GM12872 (cell line): ENCODE data around the gene MUC12.

Experiments used
- CTCF ChIP-seq: IDR thresholded peaks from 3 replicates; pipeline ENCODE4 v1.5.1; 2011; ENCODE audit warnings: low read depth, mild to moderate bottlenecking, low read length, moderate library complexity; ENCODE audit not compliant: insufficient read depth

MUC12 gene

DNA sequence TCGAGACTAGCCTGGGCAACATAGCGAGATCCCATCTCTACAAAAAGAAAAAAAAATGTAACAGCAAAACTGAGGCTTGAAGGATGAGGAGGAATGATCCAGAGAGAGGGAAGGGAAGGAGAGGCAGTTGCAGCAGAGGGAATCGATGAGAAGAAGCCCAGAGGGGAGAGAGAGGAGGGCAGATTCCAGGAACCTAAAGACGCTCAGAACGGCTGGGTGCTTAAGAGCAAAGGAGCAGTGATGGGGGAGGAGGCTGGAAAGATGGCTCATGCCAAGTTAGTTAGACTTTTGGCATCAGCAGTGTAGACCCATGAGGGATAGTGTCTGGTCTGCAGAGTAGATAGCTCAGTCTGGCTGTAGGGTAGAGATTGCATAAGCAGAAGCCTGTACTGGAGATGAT, 40.3 kb downstream of the MUC12 start:
- TF ChIP-seq CTCF, result no peak

- TF ChIP-seq CTCF, result no peak
These were observed 43.6 kb downstream of the MUC12 start for GRCh38 chr7:101012931-101013330.

GRCh38 chr7:101015626-101016025, 46.3 kb downstream of the MUC12 start:
- TF ChIP-seq CTCF, result no peak

DNA sequence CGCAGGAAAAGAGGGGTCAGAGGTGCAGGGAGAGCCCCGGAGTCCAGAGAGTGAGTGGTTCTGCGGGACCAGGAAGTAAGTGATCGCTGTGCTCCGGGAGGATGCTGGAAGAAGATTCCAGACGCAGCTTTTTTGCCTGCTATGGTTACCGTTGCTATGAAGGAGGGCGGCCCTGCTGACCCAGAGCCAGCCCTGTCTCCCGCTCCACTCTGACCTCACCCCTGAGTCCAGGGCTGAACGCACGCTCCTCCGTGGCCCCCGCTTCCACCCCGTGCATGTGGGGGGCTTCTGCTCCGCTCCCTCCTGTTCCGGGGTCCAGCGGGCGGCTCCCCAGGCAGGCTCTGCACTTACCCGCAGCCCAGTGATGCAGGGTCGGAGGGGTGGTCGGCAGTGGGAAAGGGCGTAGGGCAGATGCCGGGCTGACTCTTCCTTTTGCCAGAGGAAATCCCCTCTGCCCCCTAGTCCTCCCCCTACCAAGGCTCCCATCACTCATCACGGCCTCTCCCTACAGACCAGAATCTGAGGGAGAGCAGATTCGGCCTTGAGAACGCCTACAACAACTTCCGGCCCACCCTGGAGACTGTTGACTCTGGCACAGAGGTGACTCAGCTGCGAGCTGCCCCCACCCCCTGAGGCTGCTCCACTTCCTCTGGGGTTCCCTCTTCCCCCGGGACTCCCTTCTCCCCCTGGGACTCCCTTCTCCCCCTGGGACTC, 47.9 kb downstream of the MUC12 start:
- no peak for TF ChIP-seq CTCF

DNA sequence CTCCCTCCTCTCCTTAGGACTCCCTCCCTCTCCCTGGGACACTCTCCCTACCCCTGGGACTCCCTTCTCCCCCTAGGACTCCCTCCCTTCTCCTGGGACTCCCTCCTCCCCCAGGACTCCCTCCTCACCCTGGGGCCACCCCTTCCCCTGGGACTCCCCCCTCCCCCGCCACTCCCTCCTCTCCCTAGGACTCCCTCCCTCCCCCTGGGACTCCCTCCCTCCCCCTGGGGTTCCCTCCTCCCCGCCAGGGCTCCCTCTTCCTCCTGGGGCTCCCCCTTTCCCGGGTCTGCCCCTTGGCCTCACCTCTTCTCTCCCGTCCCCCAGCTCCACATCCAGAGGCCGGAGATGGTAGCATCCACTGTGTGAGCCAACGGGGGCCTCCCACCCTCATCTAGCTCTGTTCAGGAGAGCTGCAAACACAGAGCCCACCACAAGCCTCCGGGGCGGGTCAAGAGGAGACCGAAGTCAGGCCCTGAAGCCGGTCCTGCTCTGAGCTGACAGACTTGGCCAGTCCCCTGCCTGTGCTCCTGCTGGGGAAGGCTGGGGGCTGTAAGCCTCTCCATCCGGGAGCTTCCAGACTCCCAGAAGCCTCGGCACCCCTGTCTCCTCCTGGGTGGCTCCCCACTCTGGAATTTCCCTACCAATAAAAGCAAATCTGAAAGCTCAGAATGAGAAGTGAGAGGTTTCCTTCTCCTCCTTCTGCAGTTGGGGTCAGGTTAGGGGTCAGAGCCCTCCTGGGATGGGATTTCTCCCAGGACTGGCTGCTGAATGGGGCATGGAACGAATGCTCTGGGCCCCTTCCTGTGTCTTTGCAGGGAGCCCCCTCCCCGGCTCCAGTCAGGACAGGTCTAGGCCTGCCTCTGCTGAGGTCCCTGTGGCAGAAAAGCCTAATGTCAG, 49.2 kb downstream of the MUC12 start:
- TF ChIP-seq CTCF, result no peak

GRCh38 chr7:101020444-101020843, 51.1 kb downstream of the MUC12 start:
- no peak for TF ChIP-seq CTCF

GRCh38 chr7:101021703-101022102, 52.3 kb downstream of the MUC12 start:
- TF ChIP-seq CTCF, result no peak
